ENCODE data around the gene HOMER2.

Gene HOMER2

DNA sequence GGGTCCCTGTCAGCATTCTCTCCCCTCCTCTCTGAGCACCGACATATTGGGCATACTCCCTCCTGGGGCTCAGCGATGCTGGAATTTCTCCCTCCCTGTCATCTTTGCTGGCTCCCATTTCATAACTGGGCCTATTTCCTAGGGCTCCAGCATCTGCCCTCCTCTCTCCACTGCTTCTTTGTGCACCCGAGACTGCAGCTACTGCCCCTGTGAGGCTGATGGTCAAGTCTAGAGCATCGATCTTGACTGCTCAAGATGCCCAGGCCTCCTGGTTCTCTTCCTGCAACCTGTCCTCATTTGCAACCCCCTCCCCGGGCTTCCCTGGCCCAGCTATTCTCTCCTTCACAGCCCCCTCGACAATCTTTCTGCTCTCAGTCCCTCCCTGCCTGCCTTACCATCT lies 89.6 kb downstream of the HOMER2 start:
- TF ChIP-seq, protein P1, sequence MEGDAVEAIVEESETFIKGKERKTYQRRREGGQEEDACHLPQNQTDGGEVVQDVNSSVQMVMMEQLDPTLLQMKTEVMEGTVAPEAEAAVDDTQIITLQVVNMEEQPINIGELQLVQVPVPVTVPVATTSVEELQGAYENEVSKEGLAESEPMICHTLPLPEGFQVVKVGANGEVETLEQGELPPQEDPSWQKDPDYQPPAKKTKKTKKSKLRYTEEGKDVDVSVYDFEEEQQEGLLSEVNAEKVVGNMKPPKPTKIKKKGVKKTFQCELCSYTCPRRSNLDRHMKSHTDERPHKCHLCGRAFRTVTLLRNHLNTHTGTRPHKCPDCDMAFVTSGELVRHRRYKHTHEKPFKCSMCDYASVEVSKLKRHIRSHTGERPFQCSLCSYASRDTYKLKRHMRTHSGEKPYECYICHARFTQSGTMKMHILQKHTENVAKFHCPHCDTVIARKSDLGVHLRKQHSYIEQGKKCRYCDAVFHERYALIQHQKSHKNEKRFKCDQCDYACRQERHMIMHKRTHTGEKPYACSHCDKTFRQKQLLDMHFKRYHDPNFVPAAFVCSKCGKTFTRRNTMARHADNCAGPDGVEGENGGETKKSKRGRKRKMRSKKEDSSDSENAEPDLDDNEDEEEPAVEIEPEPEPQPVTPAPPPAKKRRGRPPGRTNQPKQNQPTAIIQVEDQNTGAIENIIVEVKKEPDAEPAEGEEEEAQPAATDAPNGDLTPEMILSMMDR (IDR thresholded peaks at IDR 0.05; ENCODE audit: low read depth, low read length) = no peak
- no peak overlapping the region for H3K4me3 ChIP-seq (ENCODE audit: low read depth, low read length)

DNA sequence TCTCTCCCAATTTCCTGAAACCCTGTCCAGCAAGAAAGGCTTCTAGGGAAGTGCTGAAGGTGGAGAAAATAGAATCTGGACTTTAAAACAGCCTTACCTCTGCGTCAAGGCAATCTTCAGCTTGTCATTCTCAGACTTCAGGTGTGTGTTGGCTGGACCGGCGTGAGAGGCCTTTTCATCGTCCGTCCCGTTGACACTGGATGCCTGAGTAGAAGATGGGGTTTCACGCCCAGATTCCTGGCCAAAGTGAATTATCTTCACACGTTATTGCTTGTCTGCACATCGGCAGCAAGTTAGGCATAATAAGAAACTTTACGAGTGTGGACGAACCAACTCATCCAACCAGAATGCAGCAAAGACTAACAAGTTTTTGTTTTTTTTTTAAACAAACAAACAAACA lies 93.6 kb downstream of the HOMER2 start:
- TF ChIP-seq, protein P1 (IDR thresholded peaks at IDR 0.05; ENCODE audit: low read depth, low read length) = no peak
- no peak overlapping the region for H3K4me3 ChIP-seq (ENCODE audit: low read depth, low read length)

DNA sequence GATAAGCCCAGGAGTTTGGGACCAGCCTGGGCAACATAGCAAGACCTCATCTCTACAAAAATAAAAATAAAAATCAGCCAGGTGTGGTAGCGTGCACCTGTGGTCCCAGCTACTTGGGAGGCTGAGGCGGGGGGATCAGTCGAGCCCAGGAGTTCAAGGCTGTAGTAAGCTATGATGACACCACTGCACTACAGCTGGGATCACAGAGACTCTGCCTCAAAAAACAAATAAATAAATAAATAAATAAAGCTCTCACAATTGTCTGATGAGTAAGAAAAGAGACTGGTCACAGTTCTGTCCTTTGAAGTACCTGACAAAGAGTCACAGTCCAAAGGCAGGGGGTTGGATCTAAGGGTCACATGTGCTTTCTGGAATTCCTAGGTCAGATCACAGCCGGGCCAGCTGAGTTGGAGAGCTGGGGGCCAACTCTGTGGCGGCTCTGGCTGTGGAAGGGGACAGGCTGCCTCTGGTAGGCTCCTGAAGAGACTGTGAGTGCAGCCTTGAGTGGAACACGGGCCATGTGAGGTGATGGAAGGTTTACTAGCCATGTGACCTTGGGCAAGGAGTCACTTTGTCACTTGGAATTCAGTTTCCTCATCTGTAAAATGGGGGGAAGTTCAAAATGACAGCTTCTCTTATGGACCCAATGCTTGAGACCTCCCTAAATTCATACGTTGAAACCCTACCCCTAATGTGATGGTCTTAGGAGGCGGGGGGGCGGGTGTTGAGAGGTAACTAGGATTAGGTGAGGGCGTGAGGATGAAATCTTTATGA lies 95.9 kb downstream of the HOMER2 start:
- no peak overlapping the region for H3K4me3 ChIP-seq (ENCODE audit: low read depth, low read length)
- TF ChIP-seq, protein P1 (IDR thresholded peaks at IDR 0.05; ENCODE audit: low read depth, low read length) = no peak

DNA sequence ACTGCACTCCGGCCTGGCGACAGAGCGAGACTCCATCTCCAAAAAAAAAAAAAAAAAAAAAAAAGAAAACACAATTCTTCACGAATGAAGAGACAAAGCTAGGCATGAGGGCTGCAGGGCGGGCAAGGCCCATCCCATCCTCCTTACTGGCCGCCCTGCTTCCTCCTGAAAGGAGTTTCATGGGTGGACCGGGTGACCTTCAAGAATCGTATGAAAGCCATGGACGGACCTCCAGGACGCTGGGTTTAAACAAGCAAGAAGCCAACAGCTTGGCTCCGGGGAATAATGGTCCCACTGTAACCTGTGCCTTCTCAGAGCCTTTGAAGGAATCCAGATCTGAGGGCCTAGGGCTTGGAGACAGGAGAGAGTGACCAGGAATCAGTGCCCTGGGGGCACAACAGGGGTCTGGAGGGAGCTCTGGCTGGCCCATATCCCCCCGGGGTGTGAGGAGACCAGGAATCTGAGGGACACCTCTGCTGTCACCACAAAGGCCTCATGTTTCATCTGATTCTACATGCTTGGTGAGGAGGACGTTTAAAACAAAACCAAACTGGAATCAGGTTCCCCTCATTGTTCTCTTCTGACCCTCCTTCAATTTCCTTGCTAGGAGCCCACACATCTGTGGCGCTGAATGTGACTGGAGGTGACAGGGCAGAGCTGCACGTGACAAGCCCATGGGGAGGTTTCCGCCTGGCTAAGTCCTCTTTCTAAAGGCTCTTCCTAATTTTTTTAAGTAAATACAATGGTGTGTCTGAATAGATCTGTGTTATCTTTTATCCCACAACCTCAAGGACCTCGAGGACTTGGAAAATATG lies 97.0 kb downstream of the HOMER2 start:
- H3K4me3 ChIP-seq (ENCODE audit: low read depth, low read length) = peak overlapping the region; percentile 21; the same call in 1 of the 2 replicates
- TF ChIP-seq, protein P1 (IDR thresholded peaks at IDR 0.05; ENCODE audit: low read depth, low read length) = no peak

DNA sequence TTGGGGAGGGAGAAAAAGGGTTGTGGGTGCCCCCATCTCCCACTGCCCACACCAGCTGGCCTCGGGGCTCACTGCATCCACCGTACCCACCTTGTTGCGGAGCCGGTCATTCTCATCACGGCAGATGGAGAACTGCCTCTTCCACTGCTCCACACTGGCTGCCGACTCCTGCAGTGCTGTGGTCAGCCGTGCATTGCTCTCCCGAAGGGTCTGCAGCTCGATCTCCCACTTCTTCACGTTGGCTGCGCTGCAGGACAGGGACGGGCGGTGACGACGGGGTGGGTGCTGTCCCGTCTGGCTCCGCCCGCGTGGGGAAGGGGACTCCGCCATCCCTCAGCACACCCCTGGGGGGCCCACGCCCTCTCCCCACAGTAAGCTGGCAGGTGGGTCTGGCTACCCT lies 98.0 kb downstream of the HOMER2 start:
- no peak overlapping the region for H3K4me3 ChIP-seq (ENCODE audit: low read depth, low read length)
- TF ChIP-seq, protein P1 (IDR thresholded peaks at IDR 0.05; ENCODE audit: low read depth, low read length) = no peak

DNA sequence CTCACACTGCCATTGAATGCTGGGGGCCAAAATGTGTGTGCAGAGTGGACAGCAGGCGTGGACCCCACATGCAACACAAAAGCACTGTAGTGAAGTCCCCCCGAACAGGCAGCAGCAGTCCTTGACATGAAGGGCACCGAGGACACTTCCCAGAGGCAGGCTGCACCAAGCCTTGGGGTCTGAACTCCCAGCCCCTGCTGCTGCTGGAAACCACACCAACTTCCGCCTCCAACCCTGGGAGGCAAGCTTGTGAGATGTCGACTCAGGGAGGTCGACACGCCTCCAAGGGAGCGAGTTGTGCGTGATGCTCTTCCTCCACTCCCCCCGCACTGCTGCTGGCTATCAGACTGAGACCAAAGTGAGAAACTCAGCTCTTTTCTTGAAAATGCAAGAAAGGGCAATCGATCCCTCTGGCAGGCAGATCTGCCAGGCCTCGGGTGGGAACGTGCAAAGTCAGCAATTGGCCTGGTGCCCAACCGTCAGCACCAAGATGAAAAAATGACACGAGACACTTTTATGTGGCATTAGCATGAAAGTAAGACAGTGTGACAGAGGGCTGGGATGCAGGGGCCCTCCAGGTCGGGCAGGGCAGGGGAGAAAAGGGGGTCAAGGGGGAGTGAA lies 99.5 kb downstream of the HOMER2 start:
- TF ChIP-seq, protein P1 (IDR thresholded peaks at IDR 0.05; ENCODE audit: low read depth, low read length) = no peak
- H3K4me3 ChIP-seq (ENCODE audit: low read depth, low read length) = no peak overlapping the region
